GM18508 (cell line): Measurements from ENCODE around the gene TMSB10.

Source experiments
- ATAC-seq: cut with Tn5 transposase; IDR thresholded peaks from one replicate; pipeline ENCODE4 v1.9.1; 2021; ENCODE audit warnings: moderate number of reproducible peaks; ENCODE audit not compliant: insufficient read depth, unreplicated experiment

Gene TMSB10

DNA sequence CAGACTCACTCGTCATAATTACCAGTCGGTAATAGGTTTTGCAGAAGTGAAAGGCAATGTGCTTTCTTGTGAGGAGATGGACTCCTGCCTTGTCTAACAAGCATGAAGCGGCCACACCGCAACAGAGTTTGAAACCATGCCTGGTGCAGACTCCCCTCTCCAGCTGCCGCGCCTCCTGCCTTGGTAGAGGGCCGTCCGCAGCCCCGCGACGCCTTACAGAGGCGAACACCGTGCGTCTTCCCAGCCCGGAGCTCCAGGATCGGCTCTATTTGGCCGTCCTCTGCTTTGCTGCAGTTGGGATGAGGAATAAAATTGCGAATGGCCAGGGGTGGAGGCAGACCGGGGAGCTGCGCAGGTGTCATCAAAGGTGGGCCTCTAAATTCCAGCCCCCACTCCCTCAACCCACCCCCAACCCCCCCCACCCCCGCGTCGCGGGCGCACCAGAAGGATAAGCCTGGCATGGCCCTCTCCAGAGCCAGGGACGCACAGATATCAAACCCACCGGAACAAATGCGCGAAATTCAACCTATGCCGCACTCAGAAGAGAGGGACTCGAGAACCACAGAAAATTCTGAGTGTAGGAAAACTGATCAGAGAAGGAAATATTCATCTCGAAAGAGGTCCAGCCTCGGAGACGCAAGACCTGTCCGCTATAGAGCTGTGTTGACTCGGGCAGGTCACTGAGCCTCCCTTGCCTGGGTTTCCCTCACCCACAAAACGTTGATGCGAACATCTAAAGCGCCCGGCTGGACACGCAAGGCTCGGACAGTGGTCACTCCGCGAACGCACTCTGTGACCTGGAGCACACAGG, 25.7 kb upstream of the TMSB10 start:
- peak; percentile 38 for ATAC-seq

DNA sequence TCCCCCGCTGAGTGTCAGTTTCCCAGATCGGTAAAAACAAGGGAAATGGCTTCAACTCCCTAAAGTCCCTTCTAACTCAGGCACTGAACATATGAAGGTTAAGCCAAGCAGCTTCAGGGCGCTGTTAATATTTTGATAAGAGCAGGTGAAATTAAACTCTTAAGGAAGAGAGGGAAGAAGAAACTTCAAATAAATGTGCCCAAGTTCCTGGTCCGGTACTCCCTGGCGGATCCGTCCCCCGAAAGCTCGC, 25.1 kb upstream of the TMSB10 start:
- no peak for ATAC-seq

DNA sequence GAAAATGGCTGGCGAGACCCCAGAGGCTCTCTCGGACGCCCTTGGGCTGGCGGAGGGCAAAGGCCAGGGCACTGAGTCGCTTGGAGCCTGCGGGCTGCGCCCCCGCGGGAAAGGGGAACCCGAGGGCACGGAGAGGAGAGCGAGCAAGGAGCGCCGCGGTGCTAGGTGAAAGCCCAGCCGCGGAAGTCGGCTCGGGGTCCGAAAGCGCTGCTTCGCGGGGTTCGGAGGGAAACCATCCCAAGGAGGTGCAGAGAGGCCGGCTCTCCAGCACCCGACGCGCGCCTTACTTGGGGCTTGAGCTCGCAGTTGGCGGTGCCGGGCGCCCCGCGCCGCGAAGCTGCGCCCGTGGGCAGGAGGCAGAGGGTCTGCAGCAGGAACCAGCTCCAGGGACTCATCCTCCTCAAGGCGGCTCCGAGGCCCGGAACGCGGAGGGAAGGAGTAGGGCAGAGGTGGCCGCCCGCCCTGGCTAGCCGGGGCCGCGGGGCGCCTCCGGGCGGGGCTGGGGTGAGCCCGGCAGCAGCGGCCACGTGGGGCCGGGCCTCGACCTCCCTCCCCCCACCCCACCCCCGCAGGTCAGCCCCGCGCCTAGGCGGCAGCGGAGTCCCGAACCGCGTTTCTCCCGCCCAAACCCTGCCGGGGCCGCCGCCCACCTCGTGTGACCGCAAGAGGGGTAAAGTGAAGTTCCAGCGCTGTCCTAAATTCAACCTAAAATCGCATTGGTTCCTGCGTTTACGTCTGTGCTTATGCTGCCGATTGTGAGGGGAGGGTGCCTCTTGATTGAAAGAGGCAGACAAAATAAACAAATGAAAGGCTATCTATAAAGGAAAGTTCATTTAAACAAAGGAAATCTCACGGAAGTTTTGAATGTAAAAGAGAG, 24.6 kb upstream of the TMSB10 start, which contains the start of gene TRABD2A:
TRABD2A (minus strand) TSS at position 440 of the 877 bp plus-strand sequence; CDS start at position 395, 45 bp downstream.
- ATAC-seq: no peak

DNA sequence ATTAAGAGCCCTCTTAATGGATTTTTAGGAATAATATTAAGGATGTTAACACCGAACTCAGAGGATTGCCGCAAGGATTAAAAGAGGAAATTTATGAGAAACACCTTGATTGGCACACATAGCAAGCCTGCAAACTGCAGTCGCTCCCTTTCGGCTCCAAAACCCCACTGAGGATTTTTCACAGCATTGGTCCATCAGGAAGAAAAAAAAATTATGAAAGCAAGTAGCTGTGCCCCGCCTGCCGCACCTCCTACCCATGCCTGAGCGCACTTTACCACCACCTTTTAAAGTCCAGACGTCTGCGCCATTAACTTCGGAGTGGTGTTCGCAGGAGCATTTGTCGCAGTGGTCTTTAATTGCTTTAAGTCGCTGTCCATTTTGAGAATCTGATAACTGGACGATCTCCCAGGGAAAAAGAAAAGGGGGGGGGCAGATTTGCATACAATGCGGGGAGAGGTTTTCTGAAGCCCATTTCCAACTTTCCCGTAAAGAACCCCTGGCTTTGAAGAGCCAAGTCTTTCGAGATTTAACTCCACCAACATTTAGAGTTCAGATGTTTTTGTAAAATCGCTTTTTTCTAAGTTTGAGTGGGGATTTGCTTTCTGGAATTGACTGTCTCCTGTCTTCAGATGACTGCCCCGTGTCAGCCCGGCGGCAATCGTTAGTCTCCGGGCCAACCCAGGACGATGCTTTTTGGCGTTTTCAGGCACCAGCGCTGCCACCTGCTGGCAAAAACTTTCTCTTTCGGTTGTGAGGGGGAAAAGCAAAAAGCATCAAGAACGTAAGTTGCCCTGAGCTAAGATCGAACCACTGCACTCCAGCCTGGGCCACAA, 23.7 kb upstream of the TMSB10 start:
- ATAC-seq: peak; percentile 44

DNA sequence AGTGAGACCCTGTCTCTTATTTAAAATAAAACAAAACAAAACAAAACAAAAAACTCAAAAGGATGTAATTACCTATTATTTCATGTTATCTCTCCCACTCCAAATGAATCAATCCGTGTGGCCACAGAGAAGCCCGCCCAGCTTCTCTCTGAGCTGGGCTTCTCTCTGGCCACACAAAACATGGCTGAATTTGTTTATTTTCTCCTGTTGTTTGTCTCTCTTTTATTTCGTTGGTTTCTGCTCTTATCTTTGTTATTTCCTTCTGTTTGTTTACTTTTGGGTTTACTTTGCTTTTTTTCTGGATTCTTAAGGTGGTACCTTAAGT, 23.1 kb upstream of the TMSB10 start:
- no peak for ATAC-seq

DNA sequence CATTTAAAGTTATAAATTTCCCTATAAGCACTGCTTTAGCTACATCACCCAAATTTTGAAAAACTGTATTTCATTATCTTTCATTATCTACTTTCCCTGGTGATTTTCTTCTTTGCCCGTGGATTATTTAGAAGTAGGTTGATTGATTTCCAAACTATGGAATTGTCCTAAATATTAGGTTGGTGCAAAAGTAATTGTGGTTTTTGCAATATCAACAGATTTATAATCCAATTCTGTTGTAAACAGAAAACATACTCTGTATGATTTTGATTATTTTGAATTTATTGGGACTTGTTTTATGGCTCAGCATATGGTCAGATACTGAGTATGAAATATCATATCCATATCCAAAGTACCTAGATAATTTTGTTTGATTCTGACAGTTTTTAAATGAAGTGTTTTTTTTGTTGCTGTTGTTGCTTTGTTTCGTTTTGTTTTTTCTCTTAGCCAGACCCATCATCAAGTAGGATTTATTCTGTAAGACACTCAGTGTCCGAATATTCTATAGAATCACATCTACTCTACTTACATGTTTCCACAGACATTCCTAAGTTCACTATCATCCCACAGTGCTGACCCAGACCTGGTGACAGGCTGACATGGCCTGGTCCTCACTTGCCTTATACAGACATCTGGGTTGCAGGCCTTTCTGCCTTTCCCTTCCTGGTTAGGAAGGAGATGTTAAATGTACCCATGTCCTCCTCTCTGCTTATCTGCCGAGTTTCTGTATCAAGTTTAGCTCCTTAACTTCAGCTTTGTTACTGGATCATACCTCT, 22.5 kb upstream of the TMSB10 start:
- no peak for ATAC-seq

DNA sequence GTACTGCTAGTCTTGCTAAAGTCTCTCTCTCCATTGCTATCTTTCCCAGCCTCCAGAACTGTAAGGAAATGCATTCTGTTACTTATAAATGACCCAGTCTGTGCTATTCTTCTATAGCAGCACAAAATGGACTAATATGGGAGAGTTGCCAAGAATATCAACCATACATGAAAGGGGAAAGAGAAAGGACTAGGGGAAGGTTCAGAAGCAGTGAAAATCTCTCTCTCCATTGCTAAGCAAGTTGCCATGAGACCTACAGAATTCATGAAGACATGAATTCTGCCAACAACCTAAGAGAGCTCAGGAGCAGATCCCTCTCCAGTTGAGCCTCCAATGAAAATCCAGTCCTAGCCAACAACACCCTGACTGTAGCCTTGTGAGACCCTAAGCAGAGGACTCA, 21.0 kb upstream of the TMSB10 start:
- no peak for ATAC-seq

DNA sequence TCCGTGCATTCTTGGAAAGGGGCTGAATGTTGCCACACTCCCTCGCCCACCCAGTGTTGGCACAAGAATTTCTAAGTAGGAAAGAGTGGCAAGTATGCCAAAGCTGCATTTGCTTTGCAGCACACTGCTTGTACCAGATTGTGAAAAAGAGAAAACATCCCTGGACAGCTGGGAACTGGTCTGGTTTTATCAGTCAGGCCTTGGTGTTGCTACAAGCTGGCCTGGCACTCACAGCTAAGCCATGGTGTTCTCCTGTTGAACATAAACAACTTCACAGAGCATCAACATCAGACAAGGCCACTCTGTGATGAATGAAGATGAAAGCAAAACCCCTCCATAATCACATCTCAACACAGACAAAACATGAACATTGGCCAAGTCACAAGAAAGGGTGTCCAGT, 20.3 kb upstream of the TMSB10 start:
- ATAC-seq: no peak

DNA sequence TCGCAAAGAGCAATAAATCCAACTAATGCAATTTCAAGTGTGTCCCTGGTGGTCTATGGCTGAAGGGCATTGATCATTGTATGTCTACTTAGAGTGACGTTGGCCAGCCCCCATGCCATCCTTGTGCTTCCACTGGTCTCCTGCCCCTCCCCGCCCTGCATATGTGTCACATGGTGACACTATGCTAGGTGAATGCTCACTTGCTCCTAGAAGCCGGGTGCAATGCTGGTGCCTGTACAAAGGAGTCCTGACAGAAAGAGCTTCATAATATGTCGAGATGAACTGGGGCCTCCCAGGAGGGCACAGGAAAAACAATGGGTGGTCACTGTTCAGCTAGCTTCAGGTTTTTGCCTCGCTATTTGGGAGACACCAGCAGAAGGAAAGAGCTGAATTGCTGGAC, 18.7 kb upstream of the TMSB10 start:
- no peak for ATAC-seq

DNA sequence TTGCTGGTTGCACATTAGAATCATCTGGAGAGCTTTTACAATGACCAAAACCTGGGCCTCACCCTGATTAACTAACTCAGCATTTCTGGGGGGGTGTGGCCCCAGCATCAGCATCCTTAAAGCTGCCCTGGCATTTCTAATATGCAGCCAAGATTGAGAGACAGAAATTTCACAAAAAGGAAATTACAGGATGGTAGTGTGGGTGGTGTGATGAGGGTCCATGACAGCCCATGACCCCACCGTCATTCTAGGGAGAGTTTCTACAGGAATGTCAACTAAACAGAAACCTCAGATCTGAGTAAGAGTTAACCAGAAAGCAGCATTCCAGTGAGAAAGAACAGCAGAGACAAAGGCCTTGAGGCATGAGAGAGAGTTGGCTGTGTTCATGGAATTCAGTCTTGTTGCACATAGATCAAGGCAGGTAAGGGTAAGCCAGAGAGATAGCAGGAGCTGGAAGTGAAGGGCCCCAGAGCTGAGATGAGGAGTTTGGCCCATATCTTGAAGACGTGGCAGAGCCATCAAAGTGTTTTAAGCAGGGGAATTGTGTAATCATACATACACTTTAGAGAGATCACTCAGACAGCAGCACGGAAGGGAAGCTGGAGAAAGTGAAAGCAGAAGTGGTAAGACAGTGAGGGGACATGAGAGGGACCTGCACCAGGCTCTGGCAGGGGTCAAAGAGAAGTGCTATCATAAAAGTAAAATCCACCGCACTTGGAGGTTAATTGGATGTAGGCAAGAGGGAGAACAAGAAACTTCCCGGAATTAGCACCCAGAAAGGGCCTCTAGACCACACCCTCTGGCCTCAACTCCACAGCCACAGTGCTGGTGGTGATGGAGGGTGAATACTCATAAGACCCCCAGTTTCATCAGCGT, 16.8 kb upstream of the TMSB10 start:
- peak; percentile 92 for ATAC-seq

DNA sequence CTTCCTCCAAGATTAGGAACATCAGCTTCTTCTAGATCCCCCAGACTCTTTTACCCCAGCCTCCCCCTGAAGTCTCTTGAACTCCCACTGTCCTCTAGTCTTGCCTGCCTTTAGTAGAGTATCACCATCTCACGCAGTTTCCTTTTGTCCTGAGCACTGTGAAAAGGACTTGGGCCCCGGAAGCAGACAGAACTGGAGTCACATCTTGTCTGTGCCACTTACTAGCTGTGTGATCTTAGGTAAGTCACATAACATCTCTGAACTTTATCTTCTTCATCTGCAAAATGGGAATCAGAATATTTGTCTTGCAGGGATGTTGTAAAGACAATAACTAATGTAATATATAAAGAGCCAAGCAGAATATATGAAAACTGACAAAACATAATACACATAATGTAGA, 16.1 kb upstream of the TMSB10 start:
- no peak for ATAC-seq

DNA sequence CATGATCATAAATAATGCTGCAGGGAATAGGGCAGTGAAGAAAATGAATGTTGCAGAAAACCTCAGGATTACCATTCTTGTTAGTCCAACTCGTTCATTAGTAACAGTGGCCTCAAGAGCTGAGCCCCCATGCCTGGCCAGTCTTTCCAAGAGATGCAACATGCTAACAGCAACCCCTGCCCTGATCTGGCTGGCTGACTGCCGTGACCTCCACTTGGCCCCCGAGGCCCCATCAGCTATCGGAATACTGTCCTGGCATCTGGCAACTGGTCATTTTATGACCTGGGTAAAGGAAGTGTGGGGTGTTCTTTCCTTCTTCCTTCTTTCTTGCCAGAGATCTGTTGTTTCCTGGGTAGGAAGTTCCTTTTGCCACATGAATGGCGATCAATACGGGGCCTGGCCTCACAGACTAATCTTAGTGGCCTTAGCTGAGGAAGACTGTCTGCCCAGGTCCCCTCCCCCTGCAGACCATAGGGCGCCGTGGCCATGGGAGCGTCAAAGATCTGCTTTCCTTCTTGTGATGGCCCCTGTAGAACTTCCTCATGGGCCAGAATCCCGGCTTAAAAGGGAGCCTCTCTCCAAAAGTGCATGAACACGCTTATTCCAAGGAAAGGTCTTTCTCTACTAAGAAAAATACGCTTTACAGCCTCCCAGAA, 14.0 kb upstream of the TMSB10 start:
- no peak for ATAC-seq

DNA sequence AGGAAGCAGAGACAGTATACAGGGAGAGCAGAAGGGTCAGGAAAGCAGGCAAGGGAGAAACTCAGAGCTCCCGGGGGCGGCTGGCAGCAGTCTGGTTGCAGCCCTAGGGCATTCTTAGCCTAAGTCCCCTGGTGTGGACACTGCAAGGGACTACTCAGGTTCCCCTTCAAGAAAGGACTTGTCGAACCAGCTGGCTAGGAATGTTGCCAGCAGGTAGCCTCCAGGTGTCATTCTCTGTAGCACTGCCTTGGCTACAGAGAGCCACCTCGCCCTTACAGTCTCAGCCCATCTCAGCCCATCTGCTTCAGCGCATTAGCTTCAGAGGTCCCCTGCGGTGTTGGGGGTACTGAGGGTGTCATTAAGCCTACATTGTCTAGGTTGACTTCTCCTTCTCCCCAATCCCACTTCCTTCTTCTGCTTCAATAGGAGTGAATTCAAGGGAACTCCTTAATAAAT, 11.3 kb upstream of the TMSB10 start:
- no peak for ATAC-seq

DNA sequence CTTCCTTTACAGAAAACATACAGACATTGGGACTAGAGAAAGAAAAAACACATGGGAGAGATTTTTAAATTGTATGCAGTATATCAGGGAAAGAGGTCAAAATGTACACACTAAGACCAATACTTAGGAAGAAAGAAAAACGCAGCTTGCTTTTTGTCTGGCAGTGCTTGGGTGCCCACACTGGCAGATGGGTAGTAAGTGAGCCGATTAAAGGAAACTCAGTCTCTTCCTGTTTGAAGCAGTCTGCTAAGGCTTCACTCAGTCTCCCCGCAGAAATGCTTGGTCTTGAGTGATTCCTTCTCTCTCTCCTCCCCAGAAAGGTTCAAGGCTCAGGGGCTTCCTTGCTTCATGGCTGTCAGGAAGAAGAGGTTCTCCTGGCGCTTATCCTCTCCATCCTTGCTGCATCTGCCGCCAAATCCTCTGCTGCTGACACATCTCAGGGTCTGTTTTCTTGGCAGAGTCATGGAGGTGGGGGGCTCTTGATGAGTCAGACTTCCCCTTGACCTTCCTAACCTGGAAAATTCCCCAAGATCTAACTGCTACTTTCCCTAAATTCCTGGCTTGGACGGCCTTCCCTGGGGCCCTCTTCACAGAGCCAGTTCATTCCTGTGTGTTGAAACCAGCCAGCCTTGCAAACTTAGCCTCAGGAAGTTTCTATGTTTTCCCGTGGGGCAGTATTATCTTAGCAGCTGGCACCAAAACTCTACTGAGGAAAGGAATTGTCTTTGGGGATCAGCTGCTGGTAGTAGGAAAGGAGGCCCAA, 10.5 kb upstream of the TMSB10 start:
- no peak for ATAC-seq

DNA sequence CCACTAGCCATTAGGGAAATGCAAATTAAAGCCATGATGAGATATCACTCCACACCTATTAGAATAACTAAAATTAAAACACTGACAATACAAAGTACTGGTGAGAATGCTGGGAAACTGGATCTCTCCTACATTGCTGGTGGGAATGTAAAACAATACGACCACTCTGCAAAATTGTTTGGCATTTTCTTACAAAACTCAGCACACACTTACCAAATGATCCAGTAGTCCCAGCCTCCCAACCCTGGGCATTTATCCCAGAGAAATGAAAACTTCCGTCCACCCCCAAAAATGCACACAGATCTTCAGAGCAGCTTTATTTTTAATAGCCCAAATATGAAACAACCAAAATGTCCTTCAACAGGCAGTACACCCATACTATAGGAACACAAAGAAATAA, 8.9 kb upstream of the TMSB10 start:
- no peak for ATAC-seq

DNA sequence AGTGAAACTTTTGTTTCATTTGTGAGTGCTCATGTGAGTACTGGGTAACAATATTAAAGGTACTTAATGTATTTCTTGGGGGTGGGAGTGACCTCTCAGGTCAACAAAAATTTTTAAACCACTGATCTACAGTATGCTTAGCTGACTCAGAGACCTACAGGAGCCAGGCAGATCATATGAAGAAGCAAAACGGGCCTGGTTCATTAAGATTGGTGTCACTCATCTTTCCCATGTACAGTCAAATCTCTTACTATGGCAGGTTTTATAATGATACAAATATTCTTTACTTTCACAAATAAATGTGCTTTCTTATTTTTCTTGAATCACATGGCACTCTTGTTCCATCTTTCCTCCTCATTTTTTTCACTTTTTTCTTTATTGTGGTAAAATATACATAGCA, 7.7 kb upstream of the TMSB10 start:
- no peak for ATAC-seq

DNA sequence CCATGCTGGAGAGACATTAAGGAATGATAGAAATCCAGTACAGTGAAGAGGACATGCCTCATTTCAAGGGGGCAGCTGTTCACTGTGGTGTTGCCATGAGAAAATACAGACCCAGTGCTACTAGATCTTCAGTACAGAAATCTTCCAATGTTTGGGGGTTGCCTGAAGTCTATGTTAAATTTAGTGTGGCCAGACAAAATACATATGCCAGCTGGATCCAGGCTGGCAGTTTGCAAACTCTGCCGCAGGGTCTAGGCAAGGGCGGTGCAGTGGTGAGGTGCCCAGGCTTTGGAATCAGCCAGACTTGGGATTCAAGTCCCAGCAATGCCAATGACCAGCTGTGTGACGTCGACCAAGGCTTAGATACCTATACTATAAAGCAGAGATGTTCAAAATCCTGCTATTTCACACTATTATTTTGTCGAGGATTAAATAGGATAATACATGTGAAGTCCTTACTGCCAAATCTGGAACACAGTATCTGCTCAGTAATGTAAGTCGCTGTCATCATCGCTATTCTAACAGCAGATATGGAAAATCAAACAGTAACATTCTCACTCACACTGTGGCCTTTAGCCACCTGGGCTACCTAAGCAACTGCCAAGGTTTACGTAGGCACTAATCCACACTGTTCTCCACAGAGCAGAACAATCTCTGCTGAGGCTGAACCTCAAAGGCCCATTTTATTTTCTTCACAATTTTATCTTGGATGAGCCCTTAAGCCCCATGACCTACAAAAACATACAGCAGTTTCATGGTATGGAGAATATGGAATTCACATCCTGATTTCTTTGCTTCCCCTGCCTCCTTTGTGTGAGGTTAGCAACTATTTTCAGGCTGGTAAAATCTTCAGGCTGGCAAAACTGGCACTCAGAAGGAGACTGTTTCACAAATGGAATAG, 5.9 kb upstream of the TMSB10 start:
- ATAC-seq: no peak
